ENCODE measurements around the gene LBX1.
A peak's percentile ranks its signal among the peaks of the same experiment; 100 is the strongest.
"Not testable (repeated sequence)": the region's sequence is repeated elsewhere in the genome, so short reads cannot be mapped to it uniquely, and the experiment has no call there.

LBX1 gene

DNA sequence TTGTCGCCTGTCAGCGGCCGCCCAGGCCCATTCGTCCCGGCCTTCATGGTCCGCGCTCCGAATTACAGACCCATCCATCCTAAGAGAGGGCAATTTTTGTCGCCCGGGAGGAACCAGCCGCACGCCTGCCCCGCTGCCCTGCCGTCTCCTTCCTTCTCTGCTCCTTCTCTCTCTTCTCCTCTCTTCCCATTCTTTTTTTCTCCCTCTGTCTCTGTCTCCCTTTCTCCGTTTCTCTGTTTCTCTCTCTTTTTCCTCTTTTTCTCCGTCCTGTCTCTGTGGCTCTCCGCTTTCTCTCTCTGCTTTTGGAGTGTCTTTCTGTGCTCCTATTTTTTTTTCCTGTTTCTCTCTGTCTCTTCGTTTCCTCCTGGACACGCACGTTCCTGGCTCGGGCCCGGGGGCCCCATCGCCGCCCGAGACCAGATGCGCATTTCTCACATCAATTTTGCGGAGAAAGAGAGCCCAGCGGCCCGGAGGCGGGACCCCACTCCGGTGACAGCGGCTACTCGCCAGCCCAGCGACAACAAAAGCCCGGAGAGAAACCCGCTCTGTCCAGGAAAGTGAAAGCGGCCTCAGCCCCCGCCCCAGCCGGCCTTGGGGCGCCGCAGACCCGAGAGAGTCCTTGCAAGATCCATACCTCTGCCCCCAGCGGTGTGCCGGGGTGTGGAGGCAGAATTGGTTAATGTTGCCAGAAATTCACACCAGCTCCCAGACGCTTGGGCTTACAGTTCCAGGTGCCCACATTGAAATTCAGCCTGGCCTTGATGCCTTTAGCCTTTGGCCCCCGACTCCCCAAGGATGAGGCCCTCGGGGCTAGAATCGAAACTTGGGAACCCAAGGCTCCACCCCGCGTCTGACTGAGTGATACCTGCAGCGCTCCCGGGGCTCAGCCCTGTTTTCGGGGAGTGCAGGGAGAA, 4.1 kb downstream of the LBX1 start:
- DNase-seq, result no peak

DNA sequence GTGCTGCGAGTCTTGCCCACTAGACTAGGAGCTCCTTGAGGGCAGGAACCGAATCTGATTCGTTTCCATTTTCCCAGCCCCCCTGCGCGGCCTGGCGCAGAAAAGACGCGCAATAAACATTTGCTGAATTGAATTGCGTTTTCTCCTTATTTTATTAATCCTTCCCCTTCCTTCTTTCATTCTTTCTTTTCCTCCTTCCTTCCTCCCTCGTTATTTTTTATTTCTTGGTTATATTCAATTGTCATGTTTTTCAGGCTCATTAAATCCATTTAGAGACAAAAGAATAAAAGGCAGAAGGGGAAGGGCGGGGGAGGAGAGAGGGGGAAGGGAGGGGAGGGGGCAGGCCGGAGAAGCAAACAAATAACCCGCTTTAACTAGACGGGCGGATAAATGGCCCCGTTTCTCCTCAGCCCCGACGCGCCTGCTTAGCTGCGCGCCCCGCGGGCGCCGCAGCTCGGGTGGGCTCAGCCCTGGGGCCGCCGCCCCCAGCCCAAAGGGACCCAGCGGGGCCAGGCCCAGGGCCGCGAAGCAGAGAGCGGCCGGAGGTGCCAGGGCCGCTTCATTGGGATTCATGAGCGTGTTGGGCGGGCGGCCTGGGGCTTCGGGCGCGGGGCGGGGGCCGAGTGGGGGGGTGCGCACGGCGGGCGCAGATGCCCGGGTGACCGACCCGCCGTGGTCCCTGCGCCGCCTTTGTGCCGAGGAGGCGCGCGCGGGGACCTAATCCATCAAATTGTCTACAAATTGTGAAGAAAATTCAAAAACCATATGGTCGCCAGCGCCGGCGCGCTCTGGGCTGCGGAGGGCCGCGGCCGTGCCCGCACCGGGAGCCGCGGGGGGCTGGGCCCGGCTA, 5.0 kb downstream of the LBX1 start:
- no peak for DNase-seq

DNA sequence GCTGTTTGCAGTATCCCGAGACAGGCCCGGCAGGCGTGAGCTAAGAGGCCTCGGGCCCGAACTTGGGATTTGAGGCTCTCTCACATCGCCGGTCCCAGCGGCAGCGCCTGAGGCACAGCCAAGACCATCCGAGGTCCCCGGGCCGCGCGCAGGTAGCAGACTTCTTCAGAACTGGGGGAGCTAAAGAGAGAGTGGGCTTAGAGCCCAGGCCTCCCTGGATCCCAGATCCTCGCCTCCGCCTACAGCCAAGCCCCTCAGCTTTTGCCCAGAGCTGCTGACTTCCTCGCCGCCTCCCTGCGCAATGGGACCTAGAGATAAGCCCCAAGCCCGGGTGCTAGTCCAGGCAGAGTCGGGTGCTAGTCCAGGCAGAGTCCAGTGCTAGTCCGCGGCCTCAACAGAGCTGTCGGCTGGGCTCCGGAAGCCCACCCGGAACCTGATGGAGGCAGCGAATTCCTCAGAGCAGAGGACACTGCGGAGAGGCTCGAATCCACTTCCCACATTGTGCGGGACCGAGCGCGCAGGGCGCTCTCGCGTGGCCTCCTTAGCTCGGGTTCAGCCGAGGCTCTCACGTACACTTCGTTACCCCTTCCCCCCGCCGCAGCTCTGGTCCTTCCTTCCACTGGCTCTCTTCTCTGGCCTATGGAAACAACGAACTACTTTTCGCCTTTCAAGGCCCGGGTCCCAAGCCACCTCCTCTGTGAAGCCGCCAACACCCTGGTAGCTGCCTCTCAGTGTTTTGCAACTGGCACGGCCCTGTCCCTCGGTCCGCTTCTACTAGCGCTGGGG, 5.8 kb downstream of the LBX1 start:
- no peak for DNase-seq

DNA sequence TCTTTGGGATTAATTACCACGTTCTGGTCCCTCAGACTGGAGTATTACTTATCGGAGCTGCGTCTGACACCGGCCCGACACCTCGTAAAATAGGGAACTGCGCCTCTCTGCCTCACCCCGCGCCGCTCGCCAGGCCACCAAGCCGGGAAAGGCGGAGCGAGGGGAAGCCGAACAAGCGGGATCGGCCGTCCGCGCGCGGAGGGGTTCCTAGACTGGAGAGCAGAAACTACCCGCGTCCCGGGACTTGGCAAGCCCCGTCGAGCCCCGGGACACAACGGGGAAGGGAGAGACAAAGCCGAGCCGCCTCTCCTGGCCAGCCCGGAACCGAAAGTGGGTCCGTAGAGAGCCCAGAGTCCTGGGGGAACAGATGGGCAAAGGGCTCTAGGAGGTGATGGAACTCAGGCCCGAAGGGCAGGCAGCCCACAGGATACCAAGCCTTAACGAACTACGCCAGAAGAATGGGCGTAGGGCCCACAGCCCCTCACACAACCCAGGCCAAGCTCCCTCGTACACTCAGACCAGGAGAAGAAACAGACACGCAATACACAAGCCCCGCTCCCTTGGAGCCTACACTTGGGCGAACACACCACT, 6.5 kb downstream of the LBX1 start:
- no peak for DNase-seq

DNA sequence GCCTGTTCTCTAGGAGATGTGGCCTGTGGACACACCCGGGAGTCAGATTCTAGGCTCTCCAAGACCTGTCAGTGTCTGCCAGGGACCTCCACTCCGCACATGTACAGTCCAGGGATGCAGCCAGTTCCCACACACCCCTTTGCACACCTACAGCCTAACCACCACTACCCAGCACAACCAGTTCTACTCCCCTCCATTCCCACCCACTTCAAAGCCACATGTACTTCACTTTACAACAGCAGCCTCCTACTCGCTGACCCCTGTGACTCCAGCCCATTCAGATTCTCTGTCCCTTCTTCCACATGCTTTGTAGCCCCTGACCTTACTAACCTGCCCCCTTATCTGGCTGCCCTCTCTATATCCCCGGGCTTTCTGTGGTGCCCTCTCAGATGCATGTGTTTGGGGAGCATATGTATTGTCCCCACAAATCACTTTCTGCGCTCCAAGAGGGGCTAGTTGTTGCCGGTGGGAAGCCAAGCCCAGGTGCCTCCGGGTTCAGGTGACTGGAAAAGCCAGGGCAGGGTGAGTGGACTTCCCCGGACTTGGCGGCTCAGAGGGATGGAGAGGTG, 7.2 kb downstream of the LBX1 start:
- no peak for DNase-seq

DNA sequence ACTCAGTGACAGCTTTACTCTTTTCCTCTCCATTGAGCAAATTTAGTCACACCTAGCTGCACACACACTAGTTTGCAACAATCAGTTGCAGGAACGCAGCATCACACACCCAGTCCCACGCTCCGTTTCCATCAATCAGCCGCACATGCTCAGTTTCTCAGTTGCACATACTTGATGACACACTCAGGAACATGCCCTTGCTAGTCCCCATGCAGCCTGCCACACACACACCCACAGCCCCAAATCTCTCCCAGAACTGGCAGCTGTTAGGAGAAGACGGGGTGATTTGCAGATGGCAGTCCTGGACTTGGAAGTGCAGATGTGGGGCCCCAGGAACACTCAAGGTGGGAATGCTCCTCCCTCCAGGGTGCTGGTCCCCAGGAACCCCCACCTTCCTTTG, 7.7 kb downstream of the LBX1 start:
- no peak for DNase-seq

DNA sequence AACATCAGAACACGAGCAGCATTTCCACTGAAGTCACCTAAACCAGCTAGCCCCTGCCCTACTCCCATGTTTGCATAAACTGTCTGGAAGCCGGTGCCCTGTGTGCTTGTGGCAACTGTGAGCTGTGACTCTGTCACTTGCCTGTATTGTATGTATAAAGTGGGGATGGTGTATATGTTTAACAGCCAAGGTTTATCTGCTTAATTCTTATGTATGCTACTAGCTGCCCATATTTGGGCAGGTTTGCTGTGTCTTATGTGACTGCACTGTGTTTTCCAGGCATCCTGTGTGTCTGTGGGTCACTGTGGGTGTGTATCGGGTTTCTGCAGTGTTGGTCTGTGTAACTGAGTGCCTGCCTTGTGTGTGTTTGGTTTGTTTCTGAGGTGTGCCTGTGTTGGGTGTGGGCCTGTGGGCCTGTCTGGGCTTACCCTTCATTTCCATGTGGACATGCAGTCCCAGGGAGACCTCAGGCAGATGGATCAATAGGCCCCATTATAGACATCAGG, 9.3 kb downstream of the LBX1 start:
- no peak for DNase-seq

DNA sequence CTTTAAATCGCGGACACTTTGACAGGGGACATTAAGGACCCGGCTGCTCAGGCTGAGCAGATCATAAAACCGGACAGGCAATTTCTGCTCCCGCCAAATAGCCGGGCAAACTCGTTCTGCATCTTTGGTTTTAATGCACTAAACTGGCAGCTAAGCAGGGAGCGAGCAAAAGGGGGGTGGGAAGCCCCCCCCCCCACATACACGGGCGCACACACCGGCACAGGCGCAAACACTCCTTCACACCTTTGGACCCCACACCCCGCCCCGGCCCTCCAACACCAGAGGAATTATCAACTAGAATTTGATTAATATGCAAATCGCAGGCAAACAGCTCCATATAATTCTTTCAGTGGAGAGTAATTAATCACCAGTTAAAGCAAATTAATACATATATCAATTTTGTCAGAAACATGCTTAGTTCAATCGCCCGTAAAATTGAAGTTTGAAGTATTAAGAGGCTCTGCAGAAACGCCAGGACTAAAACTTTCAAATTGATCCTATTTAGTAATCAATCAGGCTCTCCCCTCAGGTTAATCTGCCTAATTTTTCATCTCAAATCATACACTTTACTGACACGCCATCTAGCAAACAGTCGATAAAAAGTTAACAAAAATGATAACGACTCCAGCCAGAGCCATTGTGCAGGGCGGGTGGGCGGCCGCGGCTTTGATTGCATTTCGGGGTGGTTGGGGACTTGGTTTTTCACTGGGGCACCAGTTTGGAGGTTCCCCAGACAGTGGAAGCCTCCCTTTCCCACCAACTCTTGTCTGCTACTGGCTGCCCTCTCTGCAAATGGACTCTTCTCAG, 9.9 kb downstream of the LBX1 start:
- DNase-seq, result no peak

DNA sequence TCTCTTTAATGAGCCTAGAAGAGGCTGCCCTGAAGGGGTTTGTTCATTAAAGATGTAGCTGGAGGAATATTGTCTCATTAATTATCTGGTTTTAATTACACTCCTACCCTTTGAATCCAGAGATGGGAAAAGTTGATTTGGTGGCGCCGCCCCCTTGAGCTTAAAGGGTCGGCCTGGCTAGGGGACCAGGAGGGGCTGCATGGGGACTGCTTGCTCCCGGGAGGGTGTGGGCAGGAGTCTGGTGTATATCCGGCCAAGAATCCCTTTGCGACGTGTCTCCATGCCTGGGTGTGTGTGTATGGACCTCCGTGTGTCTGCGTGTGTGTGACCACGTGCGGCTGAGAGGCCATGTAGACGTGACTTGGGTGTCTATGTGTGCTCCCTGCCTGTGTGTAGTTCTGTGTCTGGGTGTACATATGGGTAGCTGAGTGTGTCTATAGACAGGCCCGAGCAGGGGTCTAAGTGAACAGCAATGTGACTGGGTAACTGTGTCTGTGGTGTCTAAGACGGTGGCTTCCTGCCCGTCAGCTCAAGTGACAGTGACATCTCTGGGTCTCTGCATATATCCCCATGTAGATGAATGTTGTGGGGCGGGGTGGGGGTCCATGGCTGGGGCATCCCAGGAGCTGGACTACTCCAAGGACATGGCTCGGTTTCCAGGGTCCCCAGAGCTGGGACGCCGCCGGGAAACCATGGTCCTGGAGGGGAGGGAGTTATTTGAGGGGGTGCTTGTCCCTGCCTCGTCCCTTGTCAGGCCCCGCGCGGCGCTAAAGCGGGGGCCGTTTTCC, 10.7 kb downstream of the LBX1 start:
- no peak for DNase-seq

DNA sequence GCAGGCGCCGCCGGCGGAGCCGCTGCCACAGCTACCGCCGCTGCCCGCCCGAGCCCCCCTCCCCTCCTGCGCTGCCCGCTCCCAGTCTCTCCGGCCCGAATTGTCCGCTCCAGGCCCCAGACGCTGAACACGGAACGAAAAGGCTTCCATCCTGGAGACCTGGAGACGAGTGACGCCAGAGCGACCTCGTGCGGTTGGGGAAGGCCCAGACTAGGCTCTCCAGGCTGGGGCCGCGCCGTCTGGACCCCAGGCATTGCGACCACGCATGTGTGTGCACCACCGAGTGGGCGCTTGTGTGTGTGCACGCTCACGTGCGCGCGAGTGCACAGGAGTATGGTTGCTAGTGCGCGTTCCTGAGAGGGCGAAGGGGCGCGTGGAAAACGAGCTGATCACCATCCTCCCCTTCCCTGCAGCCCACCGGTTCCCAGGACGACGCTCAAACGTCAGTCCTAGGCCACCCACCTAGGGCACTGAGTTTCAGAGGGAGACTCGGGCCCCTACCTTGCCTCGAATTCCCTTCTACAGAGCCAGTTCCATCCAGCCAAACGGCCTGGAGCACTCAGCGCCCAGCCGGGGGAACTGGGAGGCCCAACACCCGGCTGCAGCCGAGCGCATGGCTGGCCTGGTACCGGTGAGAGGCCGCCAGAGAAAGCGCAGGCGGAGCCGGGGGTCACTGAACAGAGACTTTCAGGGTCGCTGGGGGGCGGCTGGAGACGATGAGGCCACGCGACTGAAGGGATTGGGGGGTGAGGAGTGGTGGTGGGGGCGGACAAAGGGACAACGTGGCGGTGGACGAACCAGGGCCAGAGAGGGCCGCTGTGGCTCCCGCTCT, 11.6 kb downstream of the LBX1 start:
- DNase-seq, result no peak

DNA sequence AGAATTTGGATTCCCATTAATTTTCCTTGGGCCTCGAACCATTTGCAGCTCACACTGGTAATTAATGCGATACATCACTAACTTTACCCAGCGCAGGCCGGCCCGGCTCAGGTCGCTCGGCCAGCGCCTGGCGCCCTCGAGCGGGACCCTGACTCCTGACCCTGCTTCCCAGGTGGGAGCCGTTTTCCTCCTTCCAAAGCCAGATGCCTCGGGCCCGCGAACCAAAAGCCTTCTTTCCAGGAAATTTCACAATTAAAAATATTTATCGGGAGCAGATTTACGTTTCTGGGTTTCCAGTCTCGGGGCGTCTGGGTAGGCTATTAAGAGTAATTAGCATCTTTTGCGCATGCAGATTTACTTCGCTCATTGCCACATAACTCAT, 12.2 kb downstream of the LBX1 start:
- DNase-seq, result no peak

DNA sequence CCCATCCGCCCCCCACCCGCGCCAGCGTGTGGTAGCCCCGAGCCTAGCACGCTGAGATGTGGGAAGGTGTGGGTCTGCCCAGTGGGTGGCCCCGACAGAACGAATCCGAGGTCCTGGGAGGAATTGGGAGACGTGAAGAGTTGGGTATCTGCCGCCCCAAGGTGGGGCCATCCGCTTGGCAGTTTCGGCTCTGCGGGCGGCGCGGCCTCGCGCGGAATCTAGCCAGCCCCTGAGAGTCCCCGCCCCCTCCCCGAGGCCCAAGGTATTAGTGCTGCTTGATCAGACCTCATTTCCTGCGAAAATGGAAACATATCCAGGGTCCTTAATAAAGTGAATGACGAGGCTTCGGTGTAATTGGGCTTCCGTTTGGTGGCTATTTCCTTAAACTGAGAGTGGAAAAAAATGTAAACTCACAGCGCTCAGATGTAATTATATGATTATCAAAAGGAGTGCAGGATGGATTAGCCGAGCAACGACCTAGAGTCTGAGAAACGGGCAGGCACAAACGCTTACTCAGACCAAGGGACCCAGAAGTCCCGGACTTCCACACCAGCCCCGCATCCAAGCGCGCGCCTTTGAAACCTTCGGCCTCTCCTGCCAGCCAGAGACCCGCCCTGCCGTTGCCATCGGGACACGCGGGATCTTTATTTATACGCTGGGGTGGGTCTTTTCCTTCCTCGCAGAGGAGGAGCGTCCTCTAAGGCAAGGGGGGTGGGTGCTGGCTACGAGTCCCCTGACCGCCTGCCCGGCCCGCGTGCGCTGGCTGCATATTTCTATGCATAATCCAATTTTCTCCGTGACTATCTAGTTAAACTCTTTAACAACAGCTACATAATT, 12.8 kb downstream of the LBX1 start:
- no peak for DNase-seq

DNA sequence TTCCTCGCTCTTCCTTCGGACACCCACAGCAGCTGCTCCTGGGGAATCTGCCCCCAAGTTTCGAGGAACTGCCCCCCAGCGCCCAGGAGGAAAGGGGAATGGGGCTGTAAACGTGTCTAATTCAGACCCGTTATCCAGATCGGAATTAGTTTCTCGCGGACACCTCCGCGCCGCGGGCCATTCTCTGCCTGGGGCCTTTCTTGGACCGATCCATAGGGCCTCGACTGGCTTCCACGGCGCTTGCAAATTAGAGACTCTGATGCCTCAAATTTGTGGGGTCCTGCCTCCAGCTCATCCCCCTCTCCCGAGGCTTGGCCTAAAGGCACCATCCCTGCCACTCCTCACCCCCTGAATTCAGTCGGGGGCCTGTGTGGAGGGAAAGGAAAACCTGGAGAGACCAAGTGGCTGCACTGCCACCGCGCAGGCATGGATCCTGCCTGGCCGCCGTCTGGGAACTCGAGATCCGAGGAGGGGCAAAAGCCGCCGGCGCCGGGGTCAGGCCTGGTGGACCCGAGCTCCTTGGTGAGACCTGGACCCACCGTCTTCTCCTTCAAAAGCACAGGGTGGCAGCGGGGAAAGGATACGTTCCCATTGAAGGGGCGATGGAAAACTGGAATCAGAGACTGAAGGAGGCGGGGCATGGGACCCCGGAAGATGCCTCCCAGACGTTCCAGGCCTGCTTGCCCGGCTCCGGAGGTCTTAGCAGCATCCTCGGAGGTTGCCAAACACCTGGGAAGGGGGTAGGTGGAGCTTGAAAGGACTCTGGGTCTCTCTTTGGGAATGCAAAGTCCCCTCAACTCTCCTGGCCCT, 13.7 kb downstream of the LBX1 start:
- no peak for DNase-seq

DNA sequence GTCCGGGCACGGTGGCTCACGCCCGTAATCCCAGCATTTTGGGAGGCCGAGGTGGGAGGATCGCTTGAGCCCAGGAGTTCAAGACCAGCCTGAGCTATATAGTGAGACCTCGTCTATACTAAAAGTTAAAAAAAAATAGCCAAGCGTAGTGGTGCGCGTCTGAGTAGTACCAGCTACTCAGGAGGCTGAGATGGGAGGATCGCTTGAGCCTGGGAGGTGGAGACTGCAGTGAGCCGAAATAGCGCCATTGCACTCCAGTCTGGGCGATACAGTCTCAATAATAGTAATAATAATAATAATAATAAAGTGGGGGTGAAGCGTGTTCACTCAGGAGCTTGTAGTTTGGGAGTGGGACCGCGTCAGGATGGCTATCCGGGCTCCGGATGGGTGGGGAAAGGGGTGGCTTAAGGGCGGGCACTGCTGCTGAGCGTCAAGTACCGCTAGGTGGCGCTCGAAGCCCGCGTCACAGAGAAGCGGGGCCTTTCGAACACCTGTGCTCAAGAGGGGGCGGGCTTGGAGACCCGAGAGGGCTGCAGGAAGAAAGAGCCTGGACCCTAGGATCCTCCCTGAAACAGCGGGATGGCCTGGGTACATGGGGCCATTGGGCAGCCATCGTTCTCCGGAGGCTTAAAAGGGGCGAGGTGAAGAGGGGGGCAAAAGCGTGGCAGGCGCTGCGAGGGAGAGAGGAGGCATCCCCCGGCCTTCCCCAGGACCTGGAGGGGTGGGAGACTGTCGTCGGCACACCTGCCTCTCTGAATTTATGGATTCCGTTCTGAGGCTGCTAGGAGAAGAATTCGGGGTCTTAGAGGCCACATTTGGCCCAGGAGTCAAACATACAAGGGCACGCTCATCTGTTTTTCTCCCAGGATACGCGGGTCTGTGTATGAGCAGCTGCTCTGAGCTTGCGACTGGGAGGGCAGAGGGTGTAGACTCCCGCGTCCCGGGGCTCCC, 14.5 kb downstream of the LBX1 start:
- peak; percentile 50 for DNase-seq

DNA sequence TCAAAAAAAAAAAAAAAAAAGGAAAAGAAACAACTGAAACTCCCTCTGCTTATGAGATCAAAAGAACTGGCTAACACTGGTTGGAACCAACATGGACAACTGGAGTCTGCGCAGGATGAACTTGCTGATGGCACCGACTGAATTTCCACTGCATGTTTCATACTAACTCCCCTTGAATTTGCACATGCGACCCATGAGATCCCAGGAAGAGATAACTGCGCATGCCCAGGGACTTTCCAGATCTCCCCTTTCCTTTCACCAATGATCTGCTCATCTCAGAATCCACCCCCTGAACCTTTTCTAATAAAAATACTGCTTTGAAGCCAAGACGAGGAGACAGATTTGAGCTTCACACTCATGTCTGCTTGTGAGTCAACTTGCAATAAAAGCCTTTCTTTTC, 20.7 kb downstream of the LBX1 start:
- no peak for DNase-seq

DNA sequence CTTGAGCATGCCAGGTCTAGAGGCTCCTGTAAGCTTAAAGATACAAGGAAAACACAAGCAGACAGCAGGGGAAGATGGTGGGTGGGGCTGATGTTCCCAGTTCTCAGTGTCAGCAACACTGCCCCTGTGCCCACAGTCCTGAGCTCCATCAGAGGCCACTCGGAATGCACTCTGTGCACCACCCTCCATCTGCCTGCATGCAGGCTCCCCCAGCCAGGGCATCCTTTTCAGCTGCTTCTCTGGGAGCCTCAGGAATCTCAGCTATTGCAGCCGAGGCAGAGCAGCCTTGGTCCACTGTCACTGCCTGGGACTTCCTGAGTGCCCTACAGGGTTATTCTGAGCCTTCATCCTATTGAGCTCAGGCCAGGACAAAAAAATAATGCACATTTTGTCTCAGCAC, 22.2 kb downstream of the LBX1 start:
- DNase-seq, result no peak

DNA sequence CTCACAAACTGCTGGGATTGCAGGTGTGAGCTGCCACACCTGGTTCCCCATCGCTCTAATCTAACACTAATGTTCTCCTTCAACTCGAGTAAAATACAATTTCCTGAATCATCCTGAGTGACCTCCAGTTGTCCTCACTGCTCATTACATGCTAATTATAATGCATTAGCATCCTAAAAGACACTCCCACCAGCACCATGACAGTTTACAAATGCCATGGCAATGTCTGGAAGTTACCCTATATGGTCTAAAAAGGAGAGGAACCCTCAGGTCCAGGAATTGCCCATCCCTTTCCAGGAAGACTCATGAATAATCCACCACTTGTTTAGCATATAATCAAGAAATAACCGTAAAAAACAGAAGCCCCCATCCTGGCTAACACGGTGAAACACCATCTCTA, 26.6 kb downstream of the LBX1 start:
- not testable (repeated sequence) for DNase-seq
